HEK293T (cell line): ENCODE results near the gene PCDH9.

Experiments used
- BHLHE40 ChIP-seq: fragments of 450-650 bp; IDR thresholded peaks from 2 replicates; pipeline ENCODE4 v1.6.1; 2016; ENCODE audit warnings: mild to moderate bottlenecking, moderate library complexity, borderline replicate concordance
- ELF4 ChIP-seq: fragments of 450-650 bp; IDR thresholded peaks from 2 replicates; pipeline ENCODE4 v1.6.1; 2017; ENCODE audit warnings: antibody characterized with exemption
- FOXM1 ChIP-seq: fragments of 450-650 bp; IDR thresholded peaks from 2 replicates; pipeline ENCODE4 v1.6.1; 2017; ENCODE audit warnings: mild to moderate bottlenecking, borderline replicate concordance
- ZNF384 ChIP-seq: fragments of 450-650 bp; IDR thresholded peaks from 2 replicates; pipeline ENCODE4 v1.6.1; 2016
- TF ChIP-seq, protein P1 (sequence below): fragments of 450-650 bp; IDR thresholded peaks from 2 replicates; pipeline ENCODE4 v1.6.1; 2016

DNA sequence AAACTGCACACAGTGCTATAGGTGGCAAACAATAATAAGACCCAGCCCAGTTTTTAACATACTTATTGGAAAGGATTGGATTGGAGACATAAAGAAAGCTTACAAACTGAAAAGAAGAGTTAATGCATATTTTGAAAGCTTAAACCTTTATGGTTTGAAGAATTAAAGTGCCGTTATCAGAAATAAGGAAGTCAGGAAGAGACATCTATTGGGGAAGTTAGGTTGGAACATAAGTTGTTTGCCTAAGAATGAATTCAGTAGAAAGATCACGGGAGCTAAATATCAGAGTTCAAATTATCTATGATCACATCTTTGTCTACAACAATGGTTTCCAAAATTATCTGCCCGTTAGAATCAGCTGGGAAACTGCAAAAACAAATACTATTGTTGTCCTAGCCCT lies 767.9 kb downstream of the PCDH9 start:
- TF ChIP-seq ZNF384 (no peak), FOXM1 (no peak), ELF4 (no peak), BHLHE40 (no peak)
- TF ChIP-seq, protein P1, sequence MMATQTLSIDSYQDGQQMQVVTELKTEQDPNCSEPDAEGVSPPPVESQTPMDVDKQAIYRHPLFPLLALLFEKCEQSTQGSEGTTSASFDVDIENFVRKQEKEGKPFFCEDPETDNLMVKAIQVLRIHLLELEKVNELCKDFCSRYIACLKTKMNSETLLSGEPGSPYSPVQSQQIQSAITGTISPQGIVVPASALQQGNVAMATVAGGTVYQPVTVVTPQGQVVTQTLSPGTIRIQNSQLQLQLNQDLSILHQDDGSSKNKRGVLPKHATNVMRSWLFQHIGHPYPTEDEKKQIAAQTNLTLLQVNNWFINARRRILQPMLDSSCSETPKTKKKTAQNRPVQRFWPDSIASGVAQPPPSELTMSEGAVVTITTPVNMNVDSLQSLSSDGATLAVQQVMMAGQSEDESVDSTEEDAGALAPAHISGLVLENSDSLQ, result no peak
